Measurements from ENCODE around the gene GADL1.

GADL1 gene

GRCh38 chr3:30681649-30682211 lies 212.7 kb downstream of the GADL1 start:
- peaks cover 93% of the 10 kb centered on the region for H3K36me3 Mint-ChIP-seq
- H3K4me3 Mint-ChIP-seq, result peak overlapping the region; percentile 4
- CTCF ChIA-PET, result interaction anchor here (1.0 to 1.5 kb wide), 4 partner anchors 12 to 669 kb away, joined by 3 to 10 read pairs (median 4); no protein-coding TSS in a partner anchor
- H3K4me1 Mint-ChIP-seq, result peaks cover 94% of the 10 kb centered on the region
- H3K9me3 Mint-ChIP-seq, result peaks cover 7% of the 10 kb centered on the region
- no peaks in the 10 kb centered on the region for H3K27me3 Mint-ChIP-seq
- peak; percentile 27 for DNase-seq
- H3K27ac Mint-ChIP-seq, result peak overlapping the region; percentile 86

GRCh38 chr3:30680789-30681648 lies 213.4 kb downstream of the GADL1 start:
- CTCF ChIA-PET, result interaction anchor here (1.0 to 1.1 kb wide), 2 partner anchors 16 to 37 kb away, joined by 3 read pairs; no protein-coding TSS in a partner anchor
- H3K27me3 Mint-ChIP-seq, result no peaks in the 10 kb centered on the region
- H3K36me3 Mint-ChIP-seq, result peaks cover 93% of the 10 kb centered on the region
- peaks cover 8% of the 10 kb centered on the region for H3K9me3 Mint-ChIP-seq
- peaks cover 94% of the 10 kb centered on the region for H3K4me1 Mint-ChIP-seq
- no peak for DNase-seq
- H3K27ac Mint-ChIP-seq, result peak overlapping the region; percentile 86
- H3K4me3 Mint-ChIP-seq, result peak overlapping the region; percentile 30

- Mint-ChIP-seq H3K36me3 (peaks cover 93% of the 10 kb centered on the region), H3K4me1 (peaks cover 93% of the 10 kb centered on the region), H3K9me3 (peaks cover 8% of the 10 kb centered on the region), H3K27ac (peak overlapping the region; percentile 85), H3K4me3 (no peak overlapping the region), H3K27me3 (no peaks in the 10 kb centered on the region)
- DNase-seq, result no peak
- CTCF ChIA-PET, result interaction anchor here (0.7 to 1.0 kb wide), 3 partner anchors 14 to 562 kb away, joined by 3 to 4 read pairs (median 3); no protein-coding TSS in a partner anchor
Measured at GRCh38 chr3:30679045-30679444, 215.4 kb downstream of the GADL1 start.

GRCh38 chr3:30677347-30677685 lies 217.1 kb downstream of the GADL1 start:
- Mint-ChIP-seq H3K27me3 (no peaks in the 10 kb centered on the region), H3K36me3 (peaks cover 93% of the 10 kb centered on the region), H3K27ac (peak overlapping the region; percentile 76), H3K4me1 (peaks cover 93% of the 10 kb centered on the region), H3K9me3 (peaks cover 8% of the 10 kb centered on the region), H3K4me3 (peak overlapping the region; percentile 33)
- no peak for DNase-seq
- CTCF ChIA-PET, result interaction anchor here (1.4 kb wide), 1 partner anchor 478 kb away, joined by 3 read pairs; no protein-coding TSS in a partner anchor

GRCh38 chr3:30676424-30677346 lies 217.8 kb downstream of the GADL1 start:
- H3K36me3 Mint-ChIP-seq, result peaks cover 93% of the 10 kb centered on the region
- CTCF ChIA-PET, result interaction anchor here (1.4 kb wide), 1 partner anchor 477 kb away, joined by 3 read pairs; no protein-coding TSS in a partner anchor
- no peaks in the 10 kb centered on the region for H3K27me3 Mint-ChIP-seq
- peaks cover 93% of the 10 kb centered on the region for H3K4me1 Mint-ChIP-seq
- no peak for DNase-seq
- H3K9me3 Mint-ChIP-seq, result peaks cover 8% of the 10 kb centered on the region
- H3K27ac Mint-ChIP-seq, result peak overlapping the region; percentile 76
- peak overlapping the region; percentile 14 for H3K4me3 Mint-ChIP-seq
